Raji (cell line): ENCODE results near the gene ZDHHC8.

ENCODE experiments used
- POLR2A ChIP-seq: IDR thresholded peaks from 2 replicates; pipeline ENCODE4 v1.6.1; 2011; ENCODE audit warnings: low read depth, low read length, control low read depth; ENCODE audit not compliant: insufficient read depth

Gene ZDHHC8

DNA sequence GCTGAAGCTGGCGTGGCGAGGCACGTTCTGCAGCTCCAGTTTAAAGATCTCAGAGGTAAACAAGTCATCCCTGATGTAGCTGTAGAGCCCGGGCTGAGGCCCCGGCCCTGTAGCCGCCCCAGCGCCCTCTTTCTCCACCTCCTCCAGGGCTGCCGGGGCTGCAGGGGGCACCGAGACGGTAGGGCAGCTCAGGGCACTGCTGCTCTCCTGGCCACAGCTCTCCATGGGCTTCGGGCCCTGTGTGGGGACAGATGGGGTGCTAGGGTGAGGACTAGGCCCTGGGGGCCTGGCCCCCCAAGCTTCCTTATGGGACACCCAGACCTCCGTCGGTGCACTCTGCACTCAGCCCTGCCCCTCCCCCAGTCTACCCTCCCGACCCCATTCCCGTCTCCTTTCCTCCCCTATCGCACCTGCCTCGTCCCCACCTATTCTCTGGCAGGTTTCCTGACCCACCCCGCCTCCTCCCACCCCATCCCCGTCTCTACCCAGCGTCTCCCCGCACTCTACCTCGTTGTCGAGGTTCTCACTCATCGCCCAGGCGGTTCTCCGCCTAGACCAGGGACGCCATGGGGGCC lies 15.1 kb upstream of the ZDHHC8 start:
- TF ChIP-seq POLR2A, result no peak

DNA sequence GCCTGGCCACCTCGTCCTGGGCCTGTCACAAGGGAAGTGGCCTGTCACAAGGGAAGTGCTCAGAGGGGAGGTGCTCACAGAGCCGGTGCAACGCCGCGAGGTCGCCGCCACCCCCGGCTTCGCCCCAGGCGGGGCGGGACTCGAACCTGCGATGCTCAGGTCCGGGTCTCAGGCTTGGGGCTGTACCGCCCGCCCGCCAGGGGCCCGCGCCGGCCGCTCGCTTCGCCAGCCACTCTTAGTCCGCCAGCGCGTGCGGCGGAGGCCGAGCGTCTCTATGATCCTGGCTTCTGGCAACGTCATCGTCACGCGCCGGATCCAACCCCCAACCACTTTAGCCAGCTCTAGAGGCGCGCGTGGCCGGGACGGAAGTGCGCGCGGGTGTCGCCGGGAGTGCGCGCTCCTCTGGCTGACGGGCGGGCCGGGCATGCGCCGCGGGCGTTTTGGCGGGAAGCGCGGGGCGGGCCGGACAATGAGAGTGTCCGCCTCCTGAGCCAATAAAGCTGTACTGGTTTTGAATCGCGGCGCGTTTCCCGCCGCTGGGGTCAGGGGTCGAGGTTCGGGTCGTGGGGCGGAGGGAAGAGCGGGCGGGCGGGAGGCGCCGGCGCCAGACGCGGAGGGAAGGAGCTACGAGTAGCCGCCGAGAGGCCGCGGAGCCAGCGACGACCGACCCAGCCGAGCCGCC lies 14.5 kb upstream of the ZDHHC8 start, which contains the start of gene TRMT2A:
TSS of gene TRMT2A (minus strand) at position 276 of the 682 bp plus-strand sequence. CDS start 320 bp downstream, outside the sequence.
- peak; percentile 59; the same call in 1 of the 2 replicates for TF ChIP-seq POLR2A

- TF ChIP-seq POLR2A, result no peak
Measured at GRCh38 chr22:20117633-20118299, 13.8 kb upstream of the ZDHHC8 start.

DNA sequence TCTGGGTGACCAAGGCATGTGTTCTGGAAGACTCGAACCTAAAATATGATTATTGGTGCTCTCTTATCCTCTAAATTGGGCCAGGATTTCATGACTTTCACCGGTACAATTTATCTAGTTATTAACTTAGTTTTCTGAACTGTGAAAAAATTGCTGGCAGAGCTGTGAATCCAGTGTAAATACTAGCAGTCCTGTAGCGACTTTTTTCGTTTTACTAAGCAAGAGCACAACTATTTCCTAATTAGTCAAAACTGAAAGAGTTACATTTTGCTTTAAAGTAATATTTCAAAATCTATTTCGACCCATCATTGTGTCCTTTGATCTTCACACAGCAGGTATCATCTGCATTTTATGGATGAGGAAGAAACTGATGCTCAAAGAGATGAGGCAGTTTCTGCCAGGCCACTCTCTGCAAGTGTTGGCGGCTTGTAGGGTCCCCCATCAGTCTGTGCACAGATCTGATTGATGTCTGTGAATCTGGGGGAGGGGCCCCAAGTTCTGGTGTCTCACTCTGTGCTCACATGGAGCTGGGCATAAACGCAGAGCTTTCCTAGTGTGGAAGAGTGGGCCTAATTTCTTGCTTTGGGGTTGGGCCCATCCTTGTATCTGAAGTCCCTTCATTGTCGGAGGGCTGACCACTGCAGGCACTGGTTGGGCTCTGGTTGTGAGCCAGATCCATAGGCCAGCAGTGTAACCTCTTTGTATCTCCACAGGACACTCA lies 13.1 kb upstream of the ZDHHC8 start:
- TF ChIP-seq POLR2A, result no peak

DNA sequence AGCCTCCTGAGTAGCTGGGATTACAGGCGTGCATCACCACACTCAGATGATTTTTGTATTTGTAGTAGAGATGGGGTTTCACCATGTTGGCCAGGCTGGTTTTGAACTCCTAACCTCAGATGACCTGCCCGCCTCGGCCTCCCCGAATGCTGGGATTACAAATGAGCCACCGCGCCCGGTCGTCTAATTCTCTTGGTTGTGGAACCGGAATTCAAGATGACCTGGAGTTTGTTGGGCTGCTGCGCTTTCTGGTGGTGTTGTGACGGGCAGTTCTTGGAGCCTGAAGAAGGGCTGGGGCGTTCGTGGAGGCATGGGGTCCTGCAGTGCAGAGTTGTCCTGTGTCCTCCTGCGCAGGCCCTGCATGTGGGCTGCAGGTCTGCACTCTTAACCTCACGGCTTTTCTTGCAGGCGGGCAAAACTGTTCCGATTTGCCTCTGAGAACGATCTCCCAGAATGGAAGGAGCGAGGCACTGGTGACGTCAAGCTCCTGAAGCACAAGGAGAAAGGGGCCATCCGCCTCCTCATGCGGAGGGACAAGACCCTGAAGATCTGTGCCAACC lies 9.7 kb upstream of the ZDHHC8 start:
- no peak for TF ChIP-seq POLR2A

GRCh38 chr22:20123366-20124082 lies 8.1 kb upstream of the ZDHHC8 start:
- TF ChIP-seq POLR2A, result no peak

GRCh38 chr22:20124083-20124787 lies 7.4 kb upstream of the ZDHHC8 start:
- TF ChIP-seq POLR2A, result no peak

- no peak for TF ChIP-seq POLR2A
Measured at GRCh38 chr22:20125201-20126174, 6.1 kb upstream of the ZDHHC8 start.

GRCh38 chr22:20126284-20127029 lies 5.1 kb upstream of the ZDHHC8 start:
- no peak for TF ChIP-seq POLR2A

DNA sequence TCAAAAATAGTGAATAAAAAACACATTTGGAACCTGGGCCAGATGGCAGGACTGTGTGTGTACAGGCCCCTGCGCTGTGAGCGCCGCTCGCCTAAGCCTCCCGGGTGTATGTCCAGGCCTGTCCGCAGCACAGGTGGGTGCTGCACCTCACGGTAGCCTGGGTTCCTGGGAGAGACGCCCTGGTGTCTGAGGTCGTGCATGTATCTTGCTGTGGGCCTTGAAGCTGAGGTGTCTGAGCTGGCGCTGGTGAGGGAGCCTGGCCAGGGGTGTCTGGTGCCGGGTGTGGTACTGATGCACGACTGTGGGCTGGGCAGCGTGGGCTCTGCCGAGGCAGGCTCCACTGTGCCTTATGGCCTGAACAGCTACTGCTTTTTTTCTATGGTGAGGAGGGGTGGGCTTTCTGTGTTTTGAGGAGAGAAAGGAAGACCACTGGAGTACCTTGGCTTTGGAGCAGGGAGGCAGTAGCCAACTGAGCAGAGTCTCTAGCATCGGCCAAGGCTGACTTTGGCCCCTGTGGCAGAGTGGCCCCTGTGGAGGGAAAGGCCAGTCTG lies 4.2 kb upstream of the ZDHHC8 start:
- TF ChIP-seq POLR2A, result no peak

DNA sequence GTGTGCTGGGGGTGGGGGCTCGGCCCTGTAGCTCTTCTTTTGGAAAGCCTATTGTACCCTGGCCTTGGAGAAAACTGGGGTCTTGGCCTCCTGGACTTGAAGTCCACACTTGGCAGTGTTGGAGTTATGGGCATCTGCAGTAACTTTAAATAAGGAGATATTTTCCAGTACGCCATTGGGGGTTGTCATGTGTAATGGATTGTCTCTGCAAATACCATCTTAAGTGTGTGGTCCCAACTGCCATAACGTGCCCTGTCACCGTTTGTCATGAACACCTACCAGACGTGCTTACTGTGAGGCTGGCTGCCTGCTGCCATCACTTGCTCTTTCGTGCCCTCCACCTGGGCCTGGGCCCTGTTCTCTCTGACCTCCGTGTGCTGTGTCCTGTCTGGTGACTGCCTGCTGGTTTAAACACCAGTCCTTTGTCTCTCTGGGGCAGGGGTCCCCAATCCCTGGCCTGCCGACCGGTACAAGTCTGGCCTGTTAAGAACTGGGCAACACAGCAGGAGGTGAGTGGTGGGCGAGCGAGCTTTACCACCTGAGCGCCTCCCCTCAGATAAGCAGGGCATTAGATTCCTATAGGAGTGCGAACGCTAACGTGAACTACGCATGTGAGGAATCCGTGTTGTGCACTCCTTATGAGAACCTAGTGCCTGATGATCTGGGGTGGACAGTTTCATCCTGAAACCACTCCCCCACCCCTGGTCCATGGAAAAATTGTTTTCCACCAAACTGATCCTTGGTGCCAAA lies 3.6 kb upstream of the ZDHHC8 start:
- no peak for TF ChIP-seq POLR2A
